HepG2 (cell line): ENCODE measurements around the gene RABL2A. TPM values are rescaled to one million over a fixed set of nuclear protein-coding genes. Genes with fewer than 3 reads are reported as not detected.
"Not testable (repeated sequence)": the region's sequence is repeated elsewhere in the genome, so short reads cannot be mapped to it uniquely, and the experiment has no call there.

ENCODE experiments used
- ATF7 ChIP-seq, 2 experiments: fragments of 450-650 bp in 1 of 2; sonication (generic) in 1 of 2; formaldehyde crosslinking in 1 of 2; IDR thresholded peaks; 2 replicates each; pipeline versions ENCODE4 v1.4.0 to v1.6.1; 2016 to 2020; ENCODE audit warnings: antibody characterized with exemption in 1 of 2, mild to moderate bottlenecking in 1 of 2, missing genetic modification reagents in 1 of 2
- EP300 ChIP-seq, 3 experiments: sonication (generic) in 1 of 3; formaldehyde crosslinking in 1 of 3; IDR thresholded peaks; 2 replicates each; pipeline versions ENCODE4 v1.5.1 to v1.6.1; 2011 to 2020; ENCODE audit warnings: low read depth in 2 of 3, low read length in 2 of 3, borderline replicate concordance in 1 of 3, improper control_type of control experiment in 1 of 3, mild to moderate bottlenecking in 1 of 3, missing genetic modification reagents in 1 of 3, moderate library complexity in 1 of 3
- RXRB ChIP-seq: IDR thresholded peaks from 2 replicates; pipeline ENCODE4 v1.6.1; 2016; ENCODE audit warnings: borderline replicate concordance, missing genetic modification reagents, missing compliant biosample characterization
- YY1 ChIP-seq: IDR thresholded peaks from 2 replicates; pipeline ENCODE4 v1.6.1; 2011; ENCODE audit warnings: low read length, low read depth, moderate library complexity, mild to moderate bottlenecking; ENCODE audit not compliant: insufficient read depth, insufficient replicate concordance
- ZC3H13 ChIP-seq: sonication (generic); formaldehyde crosslinking; IDR thresholded peaks from 2 replicates; pipeline ENCODE4 v1.8.1; 2023; ENCODE audit warnings: mild to moderate bottlenecking, missing genetic modification reagents, moderate library complexity
- ZFP36L1 ChIP-seq: sonication (generic); formaldehyde crosslinking; IDR thresholded peaks from 2 replicates; pipeline ENCODE4 v1.8.0; 2022; ENCODE audit warnings: mild to moderate bottlenecking, missing genetic modification reagents, moderate library complexity
- ZFP82 ChIP-seq: sonication (generic); formaldehyde crosslinking; IDR thresholded peaks from 2 replicates; pipeline ENCODE4 v1.5.1; 2020; ENCODE audit warnings: mild to moderate bottlenecking, missing genetic modification reagents, borderline replicate concordance
- ZNF343 ChIP-seq: sonication (generic); formaldehyde crosslinking; IDR thresholded peaks from 2 replicates; pipeline ENCODE4 v1.4.0; 2020; ENCODE audit warnings: mild to moderate bottlenecking, missing genetic modification reagents
- ZNF562 ChIP-seq: sonication (generic); formaldehyde crosslinking; IDR thresholded peaks from 2 replicates; pipeline ENCODE4 v1.8.0; 2022; ENCODE audit warnings: missing genetic modification reagents, borderline replicate concordance
- ZNF652 ChIP-seq: IDR thresholded peaks from 2 replicates; pipeline ENCODE4 v1.6.1; 2016; ENCODE audit warnings: low read depth, borderline replicate concordance
- ZNF709 ChIP-seq: sonication (generic); formaldehyde crosslinking; IDR thresholded peaks from 2 replicates; pipeline ENCODE4 v1.5.0; 2020; ENCODE audit warnings: mild to moderate bottlenecking, missing genetic modification reagents
- ZNF747 ChIP-seq: sonication (generic); formaldehyde crosslinking; IDR thresholded peaks from 2 replicates; pipeline ENCODE4 v1.8.1; 2023; ENCODE audit warnings: missing genetic modification reagents, mild to moderate bottlenecking, borderline replicate concordance
- ZNF782 ChIP-seq: sonication (generic); formaldehyde crosslinking; IDR thresholded peaks from 2 replicates; pipeline ENCODE4 v1.4.0; 2020; ENCODE audit warnings: missing genetic modification reagents, mild to moderate bottlenecking, borderline replicate concordance
- ZSCAN25 ChIP-seq: sonication (generic); formaldehyde crosslinking; IDR thresholded peaks from 2 replicates; pipeline ENCODE4 v1.8.0; 2022; ENCODE audit warnings: mild to moderate bottlenecking, missing genetic modification reagents
- polyA plus RNA-seq, 8 experiments: library from polyadenylated mRNA; depleted of rRNA in 3 of 8; stranded (reverse) in 7 of 8; unstranded in 1 of 8; fragments of >200 nt; fragmentation: Illumina TruSeq in 4 of 8; extraction: Trizol in 4 of 8; gene quantifications; 2 replicates each; pipeline versions ENCODE4 v1.2.1 to v1.2.3, GENCODE V29; 2011 to 2016; ENCODE audit warnings: low read depth in 4 of 8, missing spikeins in 1 of 8, mixed read lengths in 1 of 8; ENCODE audit not compliant: insufficient read depth in 1 of 8
- total RNA-seq, 5 experiments: library from RNA; depleted of rRNA; stranded (reverse); fragments of >200 nt; fragmentation: Illumina TruSeq; extraction: Trizol; gene quantifications; 2 replicates each; pipeline ENCODE4 v1.2.3, GENCODE V29; 2016; ENCODE audit warnings: low read depth in 1 of 5
- TF ChIP-seq, protein P1 (sequence below): sonication (generic); formaldehyde crosslinking; IDR thresholded peaks from 2 replicates; pipeline ENCODE4 v1.4.0; 2020; ENCODE audit warnings: mild to moderate bottlenecking, missing genetic modification reagents
- TF ChIP-seq, protein P2 (sequence below): sonication (generic); formaldehyde crosslinking; IDR thresholded peaks from 2 replicates; pipeline ENCODE4 v1.4.0; 2020; ENCODE audit warnings: missing genetic modification reagents
- TF ChIP-seq, protein P3 (sequence below): sonication (generic); formaldehyde crosslinking; IDR thresholded peaks from 2 replicates; pipeline ENCODE4 v1.5.0; 2020; ENCODE audit warnings: missing genetic modification reagents

Gene RABL2A
- total and polyA plus RNA-seq, 2 of the 13 experiments (the other 11 are each of a cell fraction or from before 2014, with no cell fraction given) = 9.6 to 13.4 TPM

DNA sequence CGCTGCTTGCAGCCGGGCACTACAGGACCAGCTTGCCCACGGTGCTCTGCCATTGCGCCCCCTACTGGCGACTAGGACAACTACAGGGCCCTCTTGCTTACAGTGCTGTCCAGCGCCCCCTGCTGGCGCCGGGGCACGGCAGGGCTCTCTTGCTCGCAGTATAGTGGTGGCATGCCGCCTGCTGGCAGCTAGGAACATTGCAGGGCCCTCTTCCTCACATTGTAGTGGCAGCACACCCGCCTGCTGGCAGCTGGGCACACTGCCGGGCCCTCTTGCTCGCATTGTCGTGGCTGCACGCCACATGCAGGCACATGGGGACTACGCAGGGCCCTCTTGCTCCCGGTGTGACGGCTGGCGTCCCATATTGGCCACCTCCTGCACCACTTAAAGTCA lies 23.0 kb upstream of the RABL2A start (continued):
- TF ChIP-seq, protein P1, sequence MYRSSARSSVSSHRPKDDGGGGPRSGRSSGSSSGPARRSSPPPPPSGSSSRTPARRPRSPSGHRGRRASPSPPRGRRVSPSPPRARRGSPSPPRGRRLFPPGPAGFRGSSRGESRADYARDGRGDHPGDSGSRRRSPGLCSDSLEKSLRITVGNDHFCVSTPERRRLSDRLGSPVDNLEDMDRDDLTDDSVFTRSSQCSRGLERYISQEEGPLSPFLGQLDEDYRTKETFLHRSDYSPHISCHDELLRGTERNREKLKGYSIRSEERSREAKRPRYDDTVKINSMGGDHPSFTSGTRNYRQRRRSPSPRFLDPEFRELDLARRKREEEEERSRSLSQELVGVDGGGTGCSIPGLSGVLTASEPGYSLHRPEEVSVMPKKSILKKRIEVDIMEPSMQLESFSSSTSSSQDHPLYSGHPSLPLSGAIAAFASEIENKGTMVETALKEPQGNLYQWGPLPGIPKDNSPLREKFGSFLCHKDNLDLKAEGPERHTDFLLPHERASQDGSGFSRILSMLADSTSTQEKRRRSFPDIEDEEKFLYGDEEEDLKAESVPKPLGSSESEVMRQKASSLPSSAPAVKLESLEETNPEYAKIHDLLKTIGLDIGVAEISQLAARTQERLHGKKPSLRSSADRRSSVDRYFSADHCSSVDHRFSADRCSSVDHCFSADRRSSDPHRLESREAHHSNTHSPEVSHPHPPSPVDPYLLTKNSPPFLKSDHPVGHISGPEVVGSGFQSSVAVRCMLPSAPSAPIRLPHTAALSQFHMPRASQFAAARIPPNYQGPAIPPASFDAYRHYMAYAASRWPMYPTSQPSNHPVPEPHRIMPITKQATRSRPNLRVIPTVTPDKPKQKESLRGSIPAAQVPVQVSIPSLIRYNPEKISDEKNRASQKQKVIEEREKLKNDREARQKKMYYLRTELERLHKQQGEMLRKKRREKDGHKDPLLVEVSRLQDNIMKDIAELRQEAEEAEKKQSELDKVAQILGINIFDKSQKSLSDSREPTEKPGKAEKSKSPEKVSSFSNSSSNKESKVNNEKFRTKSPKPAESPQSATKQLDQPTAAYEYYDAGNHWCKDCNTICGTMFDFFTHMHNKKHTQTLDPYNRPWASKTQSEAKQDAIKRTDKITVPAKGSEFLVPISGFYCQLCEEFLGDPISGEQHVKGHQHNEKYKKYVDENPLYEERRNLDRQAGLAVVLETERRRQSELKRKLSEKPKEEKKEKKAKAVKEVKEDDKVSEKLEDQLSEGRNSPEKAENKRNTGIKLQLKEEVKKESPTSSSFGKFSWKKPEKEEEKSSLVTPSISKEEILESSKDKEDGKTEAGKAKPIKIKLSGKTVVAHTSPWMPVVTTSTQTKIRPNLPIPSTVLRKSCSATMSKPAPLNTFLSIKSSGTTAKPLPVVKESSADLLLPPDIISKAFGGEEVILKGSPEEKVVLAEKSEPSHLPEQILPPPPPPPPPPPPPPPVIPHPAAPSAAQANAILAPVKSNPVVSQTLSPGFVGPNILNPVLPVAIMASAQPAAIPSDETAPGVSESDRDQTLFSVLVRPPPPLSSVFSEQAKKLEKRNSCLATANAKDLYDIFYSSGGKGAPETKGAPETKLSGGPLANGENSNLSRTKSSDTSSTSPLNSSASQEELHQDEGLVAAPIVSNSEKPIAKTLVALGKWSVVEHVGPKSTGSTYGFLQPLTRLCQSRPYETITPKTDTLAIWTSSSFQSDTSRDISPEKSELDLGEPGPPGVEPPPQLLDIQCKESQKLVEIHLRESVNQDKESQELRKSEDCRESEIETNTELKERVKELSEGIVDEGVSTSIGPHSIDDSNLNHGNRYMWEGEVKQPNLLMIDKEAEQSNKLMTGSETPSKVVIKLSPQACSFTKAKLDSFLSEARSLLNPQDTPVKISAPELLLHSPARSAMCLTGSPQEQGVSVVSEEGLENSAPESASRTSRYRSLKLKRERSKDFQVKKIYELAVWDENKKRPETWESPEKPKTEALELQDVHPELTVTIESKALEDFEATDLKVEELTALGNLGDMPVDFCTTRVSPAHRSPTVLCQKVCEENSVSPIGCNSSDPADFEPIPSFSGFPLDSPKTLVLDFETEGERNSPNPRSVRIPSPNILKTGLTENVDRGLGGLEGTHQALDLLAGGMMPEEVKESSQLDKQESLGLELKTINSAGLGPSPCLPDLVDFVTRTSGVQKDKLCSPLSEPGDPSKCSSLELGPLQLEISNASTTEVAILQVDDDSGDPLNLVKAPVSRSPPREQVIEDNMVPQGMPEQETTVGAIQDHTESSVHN = peak; percentile 60; the same call in 1 of the 2 replicates
- TF ChIP-seq, protein P2, sequence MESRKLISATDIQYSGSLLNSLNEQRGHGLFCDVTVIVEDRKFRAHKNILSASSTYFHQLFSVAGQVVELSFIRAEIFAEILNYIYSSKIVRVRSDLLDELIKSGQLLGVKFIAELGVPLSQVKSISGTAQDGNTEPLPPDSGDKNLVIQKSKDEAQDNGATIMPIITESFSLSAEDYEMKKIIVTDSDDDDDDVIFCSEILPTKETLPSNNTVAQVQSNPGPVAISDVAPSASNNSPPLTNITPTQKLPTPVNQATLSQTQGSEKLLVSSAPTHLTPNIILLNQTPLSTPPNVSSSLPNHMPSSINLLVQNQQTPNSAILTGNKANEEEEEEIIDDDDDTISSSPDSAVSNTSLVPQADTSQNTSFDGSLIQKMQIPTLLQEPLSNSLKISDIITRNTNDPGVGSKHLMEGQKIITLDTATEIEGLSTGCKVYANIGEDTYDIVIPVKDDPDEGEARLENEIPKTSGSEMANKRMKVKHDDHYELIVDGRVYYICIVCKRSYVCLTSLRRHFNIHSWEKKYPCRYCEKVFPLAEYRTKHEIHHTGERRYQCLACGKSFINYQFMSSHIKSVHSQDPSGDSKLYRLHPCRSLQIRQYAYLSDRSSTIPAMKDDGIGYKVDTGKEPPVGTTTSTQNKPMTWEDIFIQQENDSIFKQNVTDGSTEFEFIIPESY (CRISPR knock-in tag) = peak; percentile 99
- TF ChIP-seq EP300 (IDR thresholded peaks at IDR 0.05; ENCODE audit: low read depth in 2 of 2, low read length in 2 of 2) = not testable (repeated sequence)
- TF ChIP-seq EP300 (CRISPR knock-in tag; IDR thresholded peaks at IDR 0.05; ENCODE audit: borderline replicate concordance) (peak; percentile 62; the same call in 1 of the 2 replicates), ZNF562 (CRISPR knock-in tag) (peak; percentile 84; the same call in 1 of the 2 replicates), RXRB (CRISPR knock-in tag) (peak; percentile 71), YY1 (peak; percentile 69), ZNF709 (peak; percentile 94), ZNF652 (CRISPR knock-in tag) (peak; percentile 40; the same call in 1 of the 2 replicates), ZFP82 (peak; percentile 6; the same call in 1 of the 2 replicates), ZNF343 (CRISPR knock-in tag) (peak; percentile 76; the same call in 1 of the 2 replicates), ATF7 (IDR thresholded peaks at IDR 0.05) (peak; percentile 67), ATF7 (CRISPR knock-in tag; IDR thresholded peaks at IDR 0.05) (peak; percentile 73; the same call in 1 of the 2 replicates), ZC3H13 (CRISPR knock-in tag) (peak; percentile 83), ZSCAN25 (CRISPR knock-in tag) (0 out of 2 replicates have a peak, but pooled peaks have one; percentile 53), ZFP36L1 (CRISPR knock-in tag) (peak; percentile 73; the same call in 1 of the 2 replicates), ZNF782 (CRISPR knock-in tag) (peak; percentile 90; the same call in 1 of the 2 replicates), ZNF747 (CRISPR knock-in tag) (peak; percentile 23; the same call in 1 of the 2 replicates)
- TF ChIP-seq, protein P3, sequence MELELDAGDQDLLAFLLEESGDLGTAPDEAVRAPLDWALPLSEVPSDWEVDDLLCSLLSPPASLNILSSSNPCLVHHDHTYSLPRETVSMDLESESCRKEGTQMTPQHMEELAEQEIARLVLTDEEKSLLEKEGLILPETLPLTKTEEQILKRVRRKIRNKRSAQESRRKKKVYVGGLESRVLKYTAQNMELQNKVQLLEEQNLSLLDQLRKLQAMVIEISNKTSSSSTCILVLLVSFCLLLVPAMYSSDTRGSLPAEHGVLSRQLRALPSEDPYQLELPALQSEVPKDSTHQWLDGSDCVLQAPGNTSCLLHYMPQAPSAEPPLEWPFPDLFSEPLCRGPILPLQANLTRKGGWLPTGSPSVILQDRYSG (CRISPR knock-in tag) = 0 out of 2 replicates have a peak, but pooled peaks have one; percentile 30
